ENCODE measurements around the gene YARS1. TPM values are rescaled to one million over a fixed set of nuclear protein-coding genes. Genes with fewer than 3 reads are reported as not detected.

Gene YARS1
- total and polyA plus RNA-seq, 4 donors, result 31.6 to 94.0 (median 52.6) TPM

GRCh38 chr1:32755810-32756159 lies 61.4 kb downstream of the YARS1 start:
- Histone ChIP-seq H3K27me3 (ENCODE audit: control insufficient read depth in 4 of 4, insufficient read depth in 4 of 4, low read length in 3 of 4) (no peaks in the 10 kb centered on the region), H3K4me1 (ENCODE audit: control insufficient read depth in 4 of 4, insufficient read depth in 4 of 4, low read length in 3 of 4) (peaks cover 8 to 25% (median 16%) of the 10 kb centered on the region in 4 donors), H3K4me3 (ENCODE audit: low read depth in 1 of 3, low read length in 3 of 3) (no peak overlapping the region), H3K27ac (ENCODE audit: low read depth in 1 of 2, low read length in 2 of 2) (no peak overlapping the region), H3K9me3 (ENCODE audit: control insufficient read depth in 4 of 4, low read length in 3 of 4) (no peaks in the 10 kb centered on the region), H3K36me3 (ENCODE audit: control insufficient read depth in 4 of 4, insufficient read depth in 3 of 4, low read depth in 1 of 4, low read length in 3 of 4) (no peaks in the 10 kb centered on the region), H3K9ac (ENCODE audit: low read depth in 1 of 2, low read length in 2 of 2) (no peak overlapping the region)
- 80% methylated on average over 3 of the region's 3 CpGs for WGBS
- TF ChIP-seq NR2F2 (IDR thresholded peaks at IDR 0.05), result no peak
- no peak for TF ChIP-seq HNF4G (IDR thresholded peaks at IDR 0.05)
- TF ChIP-seq, protein P1, sequence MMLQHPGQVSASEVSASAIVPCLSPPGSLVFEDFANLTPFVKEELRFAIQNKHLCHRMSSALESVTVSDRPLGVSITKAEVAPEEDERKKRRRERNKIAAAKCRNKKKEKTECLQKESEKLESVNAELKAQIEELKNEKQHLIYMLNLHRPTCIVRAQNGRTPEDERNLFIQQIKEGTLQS (IDR thresholded peaks at IDR 0.05), result no peak
- no peak for TF ChIP-seq YY1 (IDR thresholded peaks at IDR 0.05)
- TF ChIP-seq, protein P2, sequence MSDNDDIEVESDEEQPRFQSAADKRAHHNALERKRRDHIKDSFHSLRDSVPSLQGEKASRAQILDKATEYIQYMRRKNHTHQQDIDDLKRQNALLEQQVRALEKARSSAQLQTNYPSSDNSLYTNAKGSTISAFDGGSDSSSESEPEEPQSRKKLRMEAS (IDR thresholded peaks at IDR 0.05), result no peak
- TF ChIP-seq RXRA (IDR thresholded peaks at IDR 0.05), result no peak
- no peak for TF ChIP-seq FOXA2 (IDR thresholded peaks at IDR 0.05)
- no peak for TF ChIP-seq HNF4A (conservative IDR thresholded peaks at IDR 0.05)
- TF ChIP-seq, protein P3, sequence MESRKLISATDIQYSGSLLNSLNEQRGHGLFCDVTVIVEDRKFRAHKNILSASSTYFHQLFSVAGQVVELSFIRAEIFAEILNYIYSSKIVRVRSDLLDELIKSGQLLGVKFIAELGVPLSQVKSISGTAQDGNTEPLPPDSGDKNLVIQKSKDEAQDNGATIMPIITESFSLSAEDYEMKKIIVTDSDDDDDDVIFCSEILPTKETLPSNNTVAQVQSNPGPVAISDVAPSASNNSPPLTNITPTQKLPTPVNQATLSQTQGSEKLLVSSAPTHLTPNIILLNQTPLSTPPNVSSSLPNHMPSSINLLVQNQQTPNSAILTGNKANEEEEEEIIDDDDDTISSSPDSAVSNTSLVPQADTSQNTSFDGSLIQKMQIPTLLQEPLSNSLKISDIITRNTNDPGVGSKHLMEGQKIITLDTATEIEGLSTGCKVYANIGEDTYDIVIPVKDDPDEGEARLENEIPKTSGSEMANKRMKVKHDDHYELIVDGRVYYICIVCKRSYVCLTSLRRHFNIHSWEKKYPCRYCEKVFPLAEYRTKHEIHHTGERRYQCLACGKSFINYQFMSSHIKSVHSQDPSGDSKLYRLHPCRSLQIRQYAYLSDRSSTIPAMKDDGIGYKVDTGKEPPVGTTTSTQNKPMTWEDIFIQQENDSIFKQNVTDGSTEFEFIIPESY (IDR thresholded peaks at IDR 0.05), result no peak
- no peak for TF ChIP-seq RAD21 (IDR thresholded peaks at IDR 0.05)
- TF ChIP-seq TAF1 (conservative IDR thresholded peaks at IDR 0.05), result no peak
- TF ChIP-seq, protein P4, sequence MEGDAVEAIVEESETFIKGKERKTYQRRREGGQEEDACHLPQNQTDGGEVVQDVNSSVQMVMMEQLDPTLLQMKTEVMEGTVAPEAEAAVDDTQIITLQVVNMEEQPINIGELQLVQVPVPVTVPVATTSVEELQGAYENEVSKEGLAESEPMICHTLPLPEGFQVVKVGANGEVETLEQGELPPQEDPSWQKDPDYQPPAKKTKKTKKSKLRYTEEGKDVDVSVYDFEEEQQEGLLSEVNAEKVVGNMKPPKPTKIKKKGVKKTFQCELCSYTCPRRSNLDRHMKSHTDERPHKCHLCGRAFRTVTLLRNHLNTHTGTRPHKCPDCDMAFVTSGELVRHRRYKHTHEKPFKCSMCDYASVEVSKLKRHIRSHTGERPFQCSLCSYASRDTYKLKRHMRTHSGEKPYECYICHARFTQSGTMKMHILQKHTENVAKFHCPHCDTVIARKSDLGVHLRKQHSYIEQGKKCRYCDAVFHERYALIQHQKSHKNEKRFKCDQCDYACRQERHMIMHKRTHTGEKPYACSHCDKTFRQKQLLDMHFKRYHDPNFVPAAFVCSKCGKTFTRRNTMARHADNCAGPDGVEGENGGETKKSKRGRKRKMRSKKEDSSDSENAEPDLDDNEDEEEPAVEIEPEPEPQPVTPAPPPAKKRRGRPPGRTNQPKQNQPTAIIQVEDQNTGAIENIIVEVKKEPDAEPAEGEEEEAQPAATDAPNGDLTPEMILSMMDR (IDR thresholded peaks at IDR 0.05; ENCODE audit: low read depth, low read length, missing input control), result no peak
- no peak for TF ChIP-seq SP1 (IDR thresholded peaks at IDR 0.05)
- TF ChIP-seq FOXA1 (IDR thresholded peaks at IDR 0.05), result no peak
- DNase-seq (ENCODE audit: low spot score), result no peak

- Histone ChIP-seq H3K4me3 (ENCODE audit: low read depth in 1 of 3, low read length in 3 of 3) (no peak overlapping the region), H3K27ac (ENCODE audit: low read depth in 1 of 2, low read length in 2 of 2) (no peak overlapping the region), H3K27me3 (ENCODE audit: control insufficient read depth in 4 of 4, insufficient read depth in 4 of 4, low read length in 3 of 4) (no peaks in the 10 kb centered on the region), H3K9me3 (ENCODE audit: control insufficient read depth in 4 of 4, low read length in 3 of 4) (no peaks in the 10 kb centered on the region), H3K4me1 (ENCODE audit: control insufficient read depth in 4 of 4, insufficient read depth in 4 of 4, low read length in 3 of 4) (peaks cover 6 to 24% (median 16%) of the 10 kb centered on the region in 4 donors), H3K36me3 (ENCODE audit: control insufficient read depth in 4 of 4, insufficient read depth in 3 of 4, low read depth in 1 of 4, low read length in 3 of 4) (no peaks in the 10 kb centered on the region), H3K9ac (ENCODE audit: low read depth in 1 of 2, low read length in 2 of 2) (no peak overlapping the region)
- TF ChIP-seq, protein P1 (IDR thresholded peaks at IDR 0.05), result no peak
- TF ChIP-seq FOXA2 (IDR thresholded peaks at IDR 0.05) (no peak), TAF1 (conservative IDR thresholded peaks at IDR 0.05) (no peak), GABPA (IDR thresholded peaks at IDR 0.05 in 1 of 2, conservative IDR thresholded peaks at IDR 0.05 in 1 of 2) (no peak), RAD21 (IDR thresholded peaks at IDR 0.05) (no peak), NR2F2 (IDR thresholded peaks at IDR 0.05) (no peak), JUND (IDR thresholded peaks at IDR 0.05) (no peak), HNF4G (IDR thresholded peaks at IDR 0.05) (no peak), RXRA (IDR thresholded peaks at IDR 0.05) (no peak), YY1 (IDR thresholded peaks at IDR 0.05) (no peak), REST (IDR thresholded peaks at IDR 0.05) (no peak), FOXA1 (IDR thresholded peaks at IDR 0.05) (no peak)
- TF ChIP-seq, protein P2 (IDR thresholded peaks at IDR 0.05), result no peak
- TF ChIP-seq, protein P3 (IDR thresholded peaks at IDR 0.05), result no peak
- TF ChIP-seq, protein P4 (IDR thresholded peaks at IDR 0.05; ENCODE audit: low read depth, low read length, missing input control), result no peak
- 76% methylated on average over 10 of the region's 10 CpGs for WGBS
- DNase-seq (ENCODE audit: low spot score), result no peak
These were observed 61.9 kb downstream of the YARS1 start for GRCh38 chr1:32755098-32755809.

Data from liver (tissue), 9 donors.